CMK (cell line): ENCODE data around the gene DYNLT2.
"Not testable (repeated sequence)": the region's sequence is repeated elsewhere in the genome, so short reads cannot be mapped to it uniquely, and the experiment has no call there.

Source experiments
- DNase-seq: peaks from one replicate; pipeline ENCODE4 v3.0.0-alpha.2; 2010; ENCODE audit warnings: low read depth

Gene DYNLT2

DNA sequence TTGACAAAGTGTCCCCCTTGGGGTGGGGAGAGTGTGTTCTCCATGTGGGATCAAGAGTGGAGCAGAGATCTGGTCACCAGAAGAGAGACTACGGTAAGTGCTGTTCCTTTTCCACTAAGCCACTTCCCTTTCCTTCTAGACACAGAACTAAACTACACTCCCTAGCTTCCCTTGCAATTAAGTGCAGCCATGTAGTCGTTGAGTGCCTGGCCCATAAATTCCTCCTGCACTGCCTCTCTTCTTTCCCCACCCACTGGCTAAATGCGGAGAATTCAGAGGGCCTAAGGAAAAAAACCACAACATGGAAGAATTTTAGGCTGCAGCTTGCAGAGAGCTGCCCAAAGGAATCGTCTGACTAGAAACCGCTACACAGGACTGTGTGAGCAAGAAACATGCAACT lies 51.1 kb downstream of the DYNLT2 start:
- DNase-seq = peak; percentile 53

DNA sequence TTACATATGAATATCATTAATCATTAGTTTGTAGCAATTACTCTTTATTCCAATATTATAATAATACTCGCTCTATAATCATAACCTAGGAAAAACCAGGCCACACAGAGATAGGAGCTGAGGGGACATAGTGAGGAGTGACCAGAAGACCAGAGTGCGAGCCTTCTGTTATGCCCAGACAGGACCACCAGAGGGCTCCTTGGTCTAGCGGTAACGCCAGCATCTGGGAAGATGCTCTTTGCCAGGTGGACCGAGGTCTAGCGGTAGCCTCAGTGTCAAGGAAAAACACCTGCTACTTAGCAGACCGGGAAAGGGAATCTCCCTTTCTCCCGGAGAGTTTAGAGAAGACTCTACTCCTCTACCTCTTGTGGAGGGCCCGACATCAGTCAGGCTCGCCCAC lies 54.3 kb downstream of the DYNLT2 start:
- DNase-seq = not testable (repeated sequence)

DNA sequence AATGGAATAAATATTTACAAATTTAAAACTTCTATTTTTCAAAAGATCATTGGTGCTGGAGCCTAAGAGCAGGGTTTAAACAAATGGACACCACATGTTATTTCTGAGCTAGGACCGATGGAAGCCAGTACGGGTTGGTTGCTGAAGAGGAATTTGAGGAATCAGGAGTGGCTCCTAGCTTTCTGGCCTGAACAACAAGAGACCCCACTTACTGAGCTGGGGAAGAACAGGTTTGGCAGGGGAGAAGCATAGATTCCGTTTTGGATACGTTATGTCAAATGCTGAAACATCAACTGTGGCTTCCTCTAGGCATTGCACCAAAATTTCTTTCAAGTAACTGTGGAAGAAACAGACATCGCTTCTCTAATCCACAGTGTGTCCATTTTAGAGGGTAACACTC lies 56.2 kb downstream of the DYNLT2 start:
- DNase-seq = no peak

DNA sequence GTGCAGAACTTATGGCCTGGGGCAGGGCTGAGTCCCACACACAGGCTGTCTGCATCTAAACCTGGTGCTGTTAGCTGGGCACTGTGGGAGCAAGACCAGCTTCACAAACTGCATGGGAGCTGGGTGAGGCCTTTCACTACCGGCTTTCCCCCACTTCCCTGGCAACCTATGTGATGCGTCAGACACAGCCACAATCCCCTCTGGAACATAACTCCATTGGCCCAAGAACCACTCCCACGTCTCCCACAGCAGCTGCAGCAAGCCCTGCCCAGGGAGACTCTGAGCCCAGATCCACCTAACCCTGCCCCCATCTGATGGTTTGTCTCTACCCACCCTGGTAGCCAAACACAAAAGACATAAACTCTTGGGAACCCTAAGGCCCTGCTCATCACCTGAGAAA lies 58.9 kb downstream of the DYNLT2 start:
- no peak for DNase-seq

DNA sequence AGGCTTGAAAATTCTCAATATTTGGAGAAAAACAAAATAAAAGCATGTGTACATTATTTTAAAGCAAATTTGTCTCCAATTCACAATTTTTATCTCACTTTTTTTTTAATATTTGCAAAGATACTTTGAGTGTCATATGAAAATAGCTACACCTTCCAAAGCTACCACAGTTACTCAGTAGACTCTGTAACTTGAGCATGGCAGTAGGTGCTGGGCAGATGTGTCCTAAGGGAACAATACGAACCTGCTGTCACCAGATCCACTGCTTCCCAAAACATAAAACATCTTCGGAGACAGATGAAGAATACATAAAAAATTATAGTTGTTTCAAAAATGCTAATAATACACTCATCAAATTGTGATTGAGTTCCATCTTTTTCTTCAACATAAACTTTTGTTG lies 60.1 kb downstream of the DYNLT2 start:
- no peak for DNase-seq
